HEK293T (cell line): ENCODE data around the gene DENND4C.
"Not testable (repeated sequence)": the region's sequence is repeated elsewhere in the genome, so short reads cannot be mapped to it uniquely, and the experiment has no call there.

Source experiments
- CTCF ChIA-PET: fragments of 350-600 bp; formaldehyde crosslinking; extraction: SDS; loops from one replicate; lab custom pipeline; 2021; ENCODE audit warnings: antibody characterized with exemption, inconsistent platforms; lab: Yijun Ruan, JAX
- POLR2A ChIA-PET: fragments of 350-600 bp; formaldehyde crosslinking; extraction: SDS; loops from one replicate; lab custom pipeline; 2020; ENCODE audit warnings: antibody characterized with exemption, inconsistent platforms; lab: Yijun Ruan, JAX
- DNase-seq: peaks from one replicate; pipeline ENCODE4 v3.0.0; 2012; ENCODE audit warnings: mixed read lengths; ENCODE audit errors: extremely low spot score
- ARNT ChIP-seq: fragments of 450-650 bp; IDR thresholded peaks from 2 replicates; pipeline ENCODE4 v1.6.1; 2017; ENCODE audit warnings: mild to moderate bottlenecking
- BHLHE40 ChIP-seq: fragments of 450-650 bp; IDR thresholded peaks from 2 replicates; pipeline ENCODE4 v1.6.1; 2016; ENCODE audit warnings: mild to moderate bottlenecking, moderate library complexity, borderline replicate concordance
- CTBP1 ChIP-seq: fragments of 450-650 bp; IDR thresholded peaks from 2 replicates; pipeline ENCODE4 v1.6.1; 2016; ENCODE audit warnings: borderline replicate concordance
- ELF4 ChIP-seq: fragments of 450-650 bp; IDR thresholded peaks from 2 replicates; pipeline ENCODE4 v1.6.1; 2017; ENCODE audit warnings: antibody characterized with exemption
- FOXA1 ChIP-seq: fragments of 450-650 bp; IDR thresholded peaks from 2 replicates; pipeline ENCODE4 v1.6.1; 2016; ENCODE audit warnings: mild to moderate bottlenecking
- FOXK2 ChIP-seq: fragments of 450-650 bp; IDR thresholded peaks from 2 replicates; pipeline ENCODE4 v1.6.1; 2016; ENCODE audit warnings: mild to moderate bottlenecking
- FOXM1 ChIP-seq: fragments of 450-650 bp; IDR thresholded peaks from 2 replicates; pipeline ENCODE4 v1.6.1; 2017; ENCODE audit warnings: mild to moderate bottlenecking, borderline replicate concordance
- HDGF ChIP-seq: fragments of 450-650 bp; IDR thresholded peaks from 2 replicates; pipeline ENCODE4 v1.6.1; 2017; ENCODE audit warnings: antibody characterized with exemption, borderline replicate concordance
- L3MBTL2 ChIP-seq: fragments of 450-650 bp; conservative IDR thresholded peaks from 2 replicates; pipeline ENCODE4 v1.6.1; 2016; ENCODE audit warnings: mild to moderate bottlenecking
- LEF1 ChIP-seq: fragments of 450-650 bp; IDR thresholded peaks from 2 replicates; pipeline ENCODE4 v1.6.1; 2017; ENCODE audit warnings: mild to moderate bottlenecking, borderline replicate concordance
- NFRKB ChIP-seq: fragments of 450-650 bp; IDR thresholded peaks from 2 replicates; pipeline ENCODE4 v1.6.1; 2016; ENCODE audit warnings: mild to moderate bottlenecking, moderate library complexity
- PKNOX1 ChIP-seq: fragments of 450-650 bp; IDR thresholded peaks from 2 replicates; pipeline ENCODE4 v1.6.1; 2016
- SP1 ChIP-seq: fragments of 450-650 bp; IDR thresholded peaks from 2 replicates; pipeline ENCODE4 v1.6.1; 2017
- SUZ12 ChIP-seq: fragments of 450-650 bp; IDR thresholded peaks from 2 replicates; pipeline ENCODE4 v1.6.1; 2016; ENCODE audit warnings: mild to moderate bottlenecking
- TARDBP ChIP-seq: fragments of 450-650 bp; IDR thresholded peaks from 2 replicates; pipeline ENCODE4 v1.6.1; 2016
- ZNF384 ChIP-seq: fragments of 450-650 bp; IDR thresholded peaks from 2 replicates; pipeline ENCODE4 v1.6.1; 2016

The DENND4C gene

GRCh38 chr9:19255112-19255511, 24.6 kb downstream of the DENND4C start:
- CTCF ChIA-PET: no interaction called here
- TF ChIP-seq FOXA1: no peak
- TF ChIP-seq L3MBTL2: no peak
- TF ChIP-seq FOXK2: no peak
- no peak for TF ChIP-seq HDGF
- TF ChIP-seq ELF4: no peak
- TF ChIP-seq ARNT: no peak
- TF ChIP-seq LEF1: no peak
- TF ChIP-seq SP1: no peak
- no peak for TF ChIP-seq TARDBP
- no peak for TF ChIP-seq NFRKB
- TF ChIP-seq SUZ12: no peak
- TF ChIP-seq PKNOX1: no peak
- no peak for TF ChIP-seq CTBP1
- POLR2A ChIA-PET: no interaction called here

DNA sequence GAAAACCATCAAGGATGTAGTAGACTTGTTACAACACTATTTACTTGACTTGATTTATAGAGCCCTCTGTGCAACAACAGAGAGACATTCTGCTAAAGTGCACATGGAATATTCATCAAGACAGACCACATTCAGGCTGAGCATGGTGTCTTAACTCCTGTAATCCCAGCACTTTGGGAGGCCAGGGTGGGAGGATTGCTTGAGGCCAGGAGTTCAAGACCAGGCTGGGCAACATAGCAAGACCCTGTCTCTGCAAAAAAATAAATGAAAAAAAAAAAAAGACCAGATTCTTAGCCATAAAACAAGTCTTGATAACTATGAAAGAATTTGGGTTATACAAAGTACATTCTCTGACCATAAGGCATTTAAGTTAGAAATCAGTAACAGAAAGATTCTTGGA, 25.3 kb downstream of the DENND4C start:
- no peak for DNase-seq
- ChIA-PET POLR2A (no interaction called here), CTCF (no interaction called here)
- peak; percentile 37 for TF ChIP-seq PKNOX1
- no peak for TF ChIP-seq L3MBTL2
- no peak for TF ChIP-seq CTBP1

More at GRCh38 chr9:19255112-19255511, 24.6 kb downstream of the DENND4C start:
- no peak for DNase-seq

DNA sequence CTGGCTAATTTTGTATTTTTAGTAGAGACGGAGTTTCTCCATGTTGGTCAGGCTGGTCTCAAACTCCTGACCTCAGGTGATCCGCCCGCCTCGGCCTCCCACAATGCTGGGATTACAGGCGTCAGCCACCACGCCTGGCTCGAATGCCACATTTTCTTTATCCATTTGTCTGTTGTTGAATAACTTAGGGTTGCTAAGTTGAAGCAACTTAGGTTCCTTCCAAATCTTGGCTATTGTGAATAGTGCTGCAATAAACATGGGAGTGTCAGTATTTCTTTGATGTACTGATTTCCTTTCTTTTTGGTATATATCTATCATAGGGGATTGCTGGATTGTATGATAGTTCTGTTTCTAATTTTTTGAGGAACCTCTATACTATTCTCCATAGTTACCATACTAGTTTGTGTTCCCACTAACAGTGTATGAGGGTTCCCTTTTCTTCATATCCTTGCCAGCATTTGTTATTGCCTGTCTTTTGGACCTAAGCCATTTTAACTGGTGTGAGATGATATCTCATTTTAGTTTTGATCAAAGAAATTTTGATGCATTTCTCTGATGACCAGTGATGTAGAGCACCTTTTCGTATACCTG, 29.3 kb downstream of the DENND4C start:
- POLR2A ChIA-PET, DNase-seq, CTCF ChIA-PET: not testable (repeated sequence)

DNA sequence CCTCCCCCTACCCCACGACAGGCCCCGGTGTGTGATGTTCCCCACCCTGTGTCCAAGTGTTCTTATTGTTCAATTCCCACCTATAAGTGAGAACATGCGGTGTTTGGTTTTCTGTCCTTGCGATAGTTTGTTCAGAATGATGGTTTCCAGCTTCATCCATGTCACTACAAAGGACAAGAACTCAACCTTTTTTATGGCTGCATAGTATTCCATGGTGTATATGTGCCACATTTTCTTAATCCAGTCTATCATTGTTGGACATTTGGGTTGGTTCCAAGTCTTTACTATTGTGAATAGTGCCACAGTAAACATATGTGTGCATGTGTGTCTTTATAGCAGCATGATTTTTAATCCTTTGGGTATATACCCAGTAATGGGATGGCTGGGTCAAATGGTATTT, 35.1 kb downstream of the DENND4C start:
- POLR2A ChIA-PET, DNase-seq, CTCF ChIA-PET: not testable (repeated sequence)

DNA sequence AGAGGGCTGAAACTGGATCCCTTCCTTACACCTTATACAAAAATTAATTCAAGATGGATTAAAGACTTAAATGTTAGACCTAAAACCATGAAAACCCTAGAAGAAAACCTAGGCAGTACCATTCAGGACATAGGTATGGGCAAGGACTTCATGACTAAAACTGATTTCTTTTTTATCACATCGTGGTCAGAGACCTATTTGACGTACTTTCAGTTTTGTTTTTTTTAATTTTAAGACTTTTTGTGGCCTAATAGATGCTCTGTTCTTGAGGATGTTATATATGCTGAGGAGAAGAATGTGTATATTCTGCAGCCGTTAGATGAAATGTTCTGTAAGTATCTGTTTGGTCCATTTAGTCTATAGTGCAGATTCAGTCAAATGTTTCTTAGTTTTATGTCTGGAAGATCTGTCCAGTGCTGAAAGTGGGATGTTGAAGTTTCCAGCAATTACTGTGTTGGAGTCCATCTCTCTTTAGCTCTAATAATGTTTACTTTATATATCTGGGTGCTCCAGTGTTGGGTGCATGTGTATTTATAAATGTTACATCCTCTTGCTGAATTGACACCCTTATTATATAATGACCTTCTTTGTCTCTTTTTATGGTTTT, 36.4 kb downstream of the DENND4C start:
- DNase-seq, CTCF ChIA-PET, POLR2A ChIA-PET: not testable (repeated sequence)

DNA sequence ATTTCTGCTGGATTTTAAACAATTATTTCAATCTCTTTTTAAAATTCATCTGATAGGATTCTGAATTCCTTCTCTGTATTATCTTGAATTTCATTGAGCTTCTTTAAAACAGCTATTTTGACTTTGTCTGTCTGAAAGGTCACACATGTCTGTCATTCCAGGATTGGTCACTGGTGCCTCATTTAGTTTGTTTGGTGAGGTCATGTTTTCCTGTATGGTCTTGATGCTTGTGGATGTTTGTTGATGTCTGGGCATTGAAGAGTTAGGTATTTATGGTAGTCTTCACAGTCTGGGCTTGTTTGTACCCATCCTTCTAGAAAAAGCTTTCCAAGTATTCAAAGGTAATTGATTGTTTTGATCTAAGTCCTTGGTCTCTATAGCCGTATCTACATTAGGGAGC, 39.1 kb downstream of the DENND4C start:
- DNase-seq: no peak
- TF ChIP-seq NFRKB (no peak), SP1 (no peak), HDGF (no peak), ZNF384 (no peak), L3MBTL2 (no peak), BHLHE40 (no peak), PKNOX1 (no peak), FOXK2 (no peak), FOXA1 (no peak), LEF1 (no peak), CTBP1 (no peak), FOXM1 (no peak), ARNT (no peak), TARDBP (no peak), ELF4 (no peak), SUZ12 (no peak)
- ChIA-PET POLR2A (no interaction called here), CTCF (no interaction called here)

- ChIA-PET CTCF (no interaction called here), POLR2A (no interaction called here)
- no peak for DNase-seq
- TF ChIP-seq ARNT (no peak), BHLHE40 (no peak), FOXA1 (no peak), HDGF (no peak), ELF4 (no peak), CTBP1 (no peak), FOXM1 (no peak), NFRKB (no peak)
Measured at GRCh38 chr9:19270421-19270949, 40.0 kb downstream of the DENND4C start.
